Measurements from ENCODE around the gene GAP43. TPM values are rescaled to one million over a fixed set of nuclear protein-coding genes. Genes with fewer than 3 reads are reported as not detected.
"Not testable (repeated sequence)": the region's sequence is repeated elsewhere in the genome, so short reads cannot be mapped to it uniquely, and the experiment has no call there.

The GAP43 gene
- total and polyA plus RNA-seq, 3 donors from 2014 or later, result 0.62 to 0.63 (median 0.62) TPM

GRCh38 chr3:115727135-115727534 is 103.8 kb downstream of the GAP43 start:
- WGBS, 2 donors, result 86 to 91% methylated on average over 1 of the region's 1 CpG
- no peaks in the 10 kb centered on the region for H3K27me3 ChIP-seq
- no peak for TF ChIP-seq CTCF (IDR thresholded peaks at IDR 0.05)
- TF ChIP-seq POLR2A (IDR thresholded peaks at IDR 0.05), result no peak
- intact Hi-C loops (cut with DNase I; ENCODE audit: low total_unique reads), result no loop called here
- no peak overlapping the region for H3K4me3 ChIP-seq
- no peak overlapping the region for H3K27ac ChIP-seq
- DNase-seq, result no peak
- H3K9me3 ChIP-seq, result no peaks in the 10 kb centered on the region
- H3K4me1 ChIP-seq, result no peaks in the 10 kb centered on the region
- H3K36me3 ChIP-seq (ENCODE audit: low read depth, missing control alignments), result no peaks in the 10 kb centered on the region

GRCh38 chr3:115728013-115728412 is 104.7 kb downstream of the GAP43 start:
- H3K27ac ChIP-seq, result no peak overlapping the region
- no peaks in the 10 kb centered on the region for H3K36me3 ChIP-seq (ENCODE audit: low read depth, missing control alignments)
- no peak for DNase-seq
- H3K27me3 ChIP-seq, result no peaks in the 10 kb centered on the region
- no peak overlapping the region for H3K4me3 ChIP-seq
- H3K9me3 ChIP-seq, result no peaks in the 10 kb centered on the region
- TF ChIP-seq CTCF (IDR thresholded peaks at IDR 0.05), result no peak
- TF ChIP-seq POLR2A (IDR thresholded peaks at IDR 0.05), result no peak
- intact Hi-C loops (cut with DNase I; ENCODE audit: low total_unique reads), result no loop called here
- H3K4me1 ChIP-seq, result no peaks in the 10 kb centered on the region

DNA sequence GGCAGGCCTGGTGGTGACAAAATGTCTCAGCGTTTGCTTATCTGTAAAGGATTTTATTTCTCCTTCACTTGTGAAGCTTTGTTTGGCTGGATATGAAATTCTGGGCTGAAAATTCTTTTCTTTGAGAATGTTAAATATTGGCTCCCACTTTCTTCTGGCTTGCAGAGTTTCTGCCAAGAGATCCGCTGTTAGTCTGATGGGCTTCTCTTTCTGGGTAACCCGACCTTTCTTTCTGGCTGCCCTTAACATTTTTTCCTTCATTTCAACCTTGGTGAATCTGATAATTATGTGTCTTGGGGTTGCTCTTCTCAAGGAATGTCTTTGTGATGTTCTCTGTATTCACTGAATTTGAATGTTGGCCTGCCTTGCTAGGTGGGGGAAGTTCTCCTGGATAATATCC is 113.0 kb downstream of the GAP43 start:
- H3K9me3 ChIP-seq; H3K36me3 ChIP-seq (ENCODE audit: low read depth, missing control alignments); H3K27ac ChIP-seq; H3K4me3 ChIP-seq; H3K4me1 ChIP-seq; H3K27me3 ChIP-seq; DNase-seq; intact Hi-C loops (cut with DNase I; ENCODE audit: low total_unique reads): not testable (repeated sequence)
- WGBS, 2 donors, result 83 to 84% methylated on average over 3 of the region's 3 CpGs

DNA sequence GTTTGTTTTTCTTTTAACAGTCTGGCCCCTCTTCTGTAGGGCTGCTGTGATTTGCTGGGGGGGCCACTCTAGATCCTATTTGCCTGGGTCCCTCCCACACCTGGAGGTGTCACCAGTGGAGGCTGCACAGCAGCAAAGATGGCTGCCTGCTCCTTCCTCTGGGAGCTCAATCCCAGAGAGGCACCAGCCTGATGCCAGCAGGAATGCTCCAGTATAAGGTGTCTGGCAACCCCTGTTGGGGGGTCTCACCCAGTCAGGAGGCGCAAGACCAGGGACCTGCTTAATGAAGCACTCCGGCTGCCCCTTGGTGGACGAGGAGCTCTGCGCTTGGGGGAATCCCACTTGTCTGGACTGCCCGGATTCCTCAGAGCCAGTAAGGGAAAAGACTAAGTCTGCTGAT is 118.3 kb downstream of the GAP43 start:
- H3K9me3 ChIP-seq, result no peaks in the 10 kb centered on the region
- DNase-seq, result no peak
- intact Hi-C loops (cut with DNase I; ENCODE audit: low total_unique reads), result no loop called here
- no peaks in the 10 kb centered on the region for H3K4me1 ChIP-seq
- no peak overlapping the region for H3K27ac ChIP-seq
- TF ChIP-seq CTCF (IDR thresholded peaks at IDR 0.05) (no peak), POLR2A (IDR thresholded peaks at IDR 0.05) (no peak)
- H3K4me3 ChIP-seq, result no peak overlapping the region
- no peaks in the 10 kb centered on the region for H3K27me3 ChIP-seq
- 92 to 100% methylated on average over 1 to 5 of the region's 5 CpGs for WGBS, 2 donors
- H3K36me3 ChIP-seq (ENCODE audit: low read depth, missing control alignments), result no peaks in the 10 kb centered on the region

GRCh38 chr3:115744516-115744915 is 121.2 kb downstream of the GAP43 start:
- H3K27me3 ChIP-seq; intact Hi-C loops (cut with DNase I; ENCODE audit: low total_unique reads); H3K9me3 ChIP-seq; H3K36me3 ChIP-seq (ENCODE audit: low read depth, missing control alignments); H3K4me1 ChIP-seq; H3K4me3 ChIP-seq; H3K27ac ChIP-seq; DNase-seq: not testable (repeated sequence)
- 67 to 91% methylated on average over 4 of the region's 4 CpGs for WGBS, 2 donors

- 75 to 96% methylated on average over 1 of the region's 1 CpG for WGBS, 2 donors
- H3K27ac ChIP-seq; H3K9me3 ChIP-seq; H3K27me3 ChIP-seq; H3K36me3 ChIP-seq (ENCODE audit: low read depth, missing control alignments); H3K4me1 ChIP-seq; DNase-seq; intact Hi-C loops (cut with DNase I; ENCODE audit: low total_unique reads); H3K4me3 ChIP-seq: not testable (repeated sequence)
Observed at GRCh38 chr3:115752978-115753377, 129.7 kb downstream of the GAP43 start.
